Measurements from ENCODE around the gene CDHR5. TPM values are rescaled to one million over a fixed set of nuclear protein-coding genes. Genes with fewer than 3 reads are reported as not detected.

The CDHR5 gene
- total and polyA plus RNA-seq, 9 of the 15 experiments (the other 6 are each of a cell fraction or from before 2014, with no cell fraction given): 0.16 TPM; not detected in 8

- H3K27ac ChIP-seq (ENCODE audit: extremely low read depth, low read depth, low read length): peak within 1 kb of the TSS; percentile 100
- ATAC-seq: peak; percentile 89
- in situ Hi-C loops (cut with MboI) (no loop called here), intact Hi-C loops (cut with micrococcal nuclease) (no loop called here)
- H3K4me2 ChIP-seq (ENCODE audit: insufficient read depth, low read length): peak within 1 kb of the TSS; percentile 97
- peaks cover 40% of the 10 kb centered on the region for H4K20me1 ChIP-seq (replicated peaks; ENCODE audit: control insufficient read depth, insufficient read depth, low read length)
- peaks cover 36% of the 10 kb centered on the region; the same call in 2 of the 3 replicates for H3K36me3 ChIP-seq (ENCODE audit: control insufficient read depth, insufficient read depth, low read length)
- ChIA-PET POLR2A (interaction anchor here (0.5 to 1.2 kb wide), 11 partner anchors 8 to 373 kb away, joined by 3 to 6 read pairs (median 3); no protein-coding TSS in a partner anchor), CTCF (ENCODE audit: low intra/inter-chr PET ratio) (no interaction called here)
- H2AFZ ChIP-seq (ENCODE audit: low read depth, low read length): peak within 1 kb of the TSS; percentile 99
- DNase-seq (ENCODE audit: extremely low read depth in 1 of 4, low spot score in 3 of 4): peak; percentile 75 to 99 (median 94)
- peaks cover 12% of the 10 kb centered on the region for H3K9me1 ChIP-seq (ENCODE audit: control insufficient read depth, insufficient read depth, low read length)
- no peaks in the 10 kb centered on the region for H3K9me3 ChIP-seq (replicated peaks; ENCODE audit: control insufficient read depth, insufficient read depth, low read depth, low read length)
- H3K79me2 ChIP-seq (ENCODE audit: control insufficient read depth, insufficient read depth, low read length): peaks cover 67% of the 10 kb centered on the region
- peak within 1 kb of the TSS; percentile 97 to 100 for H3K9ac ChIP-seq (ENCODE audit: insufficient read depth in 1 of 2, low read depth in 2 of 2, low read length in 2 of 2)
- peak within 1 kb of the TSS; percentile 90 for H3K4me3 ChIP-seq
- WGBS (ENCODE audit: insufficient coverage, low coverage, missing lambda C conversion rate): 2% methylated on average over 37 of the region's 99 CpGs
- FAIRE-seq: peak; percentile 32
- BruUV-seq (replicated peaks): no TSS peak
- no peaks in the 10 kb centered on the region for H3K27me3 ChIP-seq (ENCODE audit: control insufficient read depth in 2 of 2, insufficient read depth in 2 of 2, low read length in 2 of 2)
- H3K4me1 ChIP-seq (replicated peaks in 1 of 2; ENCODE audit: control insufficient read depth in 2 of 2, insufficient read depth in 2 of 2, low read length in 2 of 2): peaks cover 44 to 74% of the 10 kb centered on the region in 2 experiments
- TF ChIP-seq TBL1XR1 (IDR thresholded peaks at IDR 0.05; ENCODE audit: low read length in 2 of 2) (peak in 1 of 2 experiments; percentile 37; a peak in 2 of 4 replicates), TAL1 (IDR thresholded peaks at IDR 0.05) (no peak), HDAC1 (IDR thresholded peaks at IDR 0.05) (peak in 1 of 2 experiments; percentile 57; a peak in 1 of 4 replicates), NCOA1 (IDR thresholded peaks at IDR 0.05; ENCODE audit: low read depth) (peak; percentile 83), SIN3B (IDR thresholded peaks at IDR 0.05; ENCODE audit: low read depth) (peak; percentile 91), GABPB1 (CRISPR knock-in tag; IDR thresholded peaks at IDR 0.05) (peak; percentile 95), ARID1B (IDR thresholded peaks at IDR 0.05) (peak; percentile 35; the same call in 1 of the 2 replicates), NR2C1 (IDR thresholded peaks at IDR 0.05) (peak; percentile 98), NR2C1 (tag; IDR thresholded peaks at IDR 0.05) (peak; percentile 98), PBX2 (CRISPR knock-in tag; IDR thresholded peaks at IDR 0.05; ENCODE audit: low read depth) (no peak), PBX2 (tag; conservative IDR thresholded peaks at IDR 0.05; ENCODE audit: low read depth) (no peak), RCOR1 (IDR thresholded peaks at IDR 0.05; ENCODE audit: borderline replicate concordance in 1 of 2, low read depth in 2 of 2, low read length in 2 of 2) (0 out of 4 replicates have a peak, but pooled peaks of 1 of the 2 experiments have one; percentile 25), ZBTB1 (CRISPR knock-in tag; IDR thresholded peaks at IDR 0.05; ENCODE audit: borderline replicate concordance, low read depth) (0 out of 2 replicates have a peak, but pooled peaks have one; percentile 53)
- TF ChIP-seq, protein P1, sequence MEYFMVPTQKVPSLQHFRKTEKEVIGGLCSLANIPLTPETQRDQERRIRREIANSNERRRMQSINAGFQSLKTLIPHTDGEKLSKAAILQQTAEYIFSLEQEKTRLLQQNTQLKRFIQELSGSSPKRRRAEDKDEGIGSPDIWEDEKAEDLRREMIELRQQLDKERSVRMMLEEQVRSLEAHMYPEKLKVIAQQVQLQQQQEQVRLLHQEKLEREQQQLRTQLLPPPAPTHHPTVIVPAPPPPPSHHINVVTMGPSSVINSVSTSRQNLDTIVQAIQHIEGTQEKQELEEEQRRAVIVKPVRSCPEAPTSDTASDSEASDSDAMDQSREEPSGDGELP (CRISPR knock-in tag; IDR thresholded peaks at IDR 0.05; ENCODE audit: borderline replicate concordance): peak; percentile 83
Observed at GRCh38 chr11:575996-576768, 48.6 kb downstream of the CDHR5 start, which contains the start of gene PHRF1. Gene PHRF1 (plus strand): TSS chr11:576470. CDS start chr11:581513, 5,043 bp downstream.
